ENCODE measurements around the gene STYXL2.
A peak's percentile ranks its signal among the peaks of the same experiment; 100 is the strongest.

STYXL2 gene

DNA sequence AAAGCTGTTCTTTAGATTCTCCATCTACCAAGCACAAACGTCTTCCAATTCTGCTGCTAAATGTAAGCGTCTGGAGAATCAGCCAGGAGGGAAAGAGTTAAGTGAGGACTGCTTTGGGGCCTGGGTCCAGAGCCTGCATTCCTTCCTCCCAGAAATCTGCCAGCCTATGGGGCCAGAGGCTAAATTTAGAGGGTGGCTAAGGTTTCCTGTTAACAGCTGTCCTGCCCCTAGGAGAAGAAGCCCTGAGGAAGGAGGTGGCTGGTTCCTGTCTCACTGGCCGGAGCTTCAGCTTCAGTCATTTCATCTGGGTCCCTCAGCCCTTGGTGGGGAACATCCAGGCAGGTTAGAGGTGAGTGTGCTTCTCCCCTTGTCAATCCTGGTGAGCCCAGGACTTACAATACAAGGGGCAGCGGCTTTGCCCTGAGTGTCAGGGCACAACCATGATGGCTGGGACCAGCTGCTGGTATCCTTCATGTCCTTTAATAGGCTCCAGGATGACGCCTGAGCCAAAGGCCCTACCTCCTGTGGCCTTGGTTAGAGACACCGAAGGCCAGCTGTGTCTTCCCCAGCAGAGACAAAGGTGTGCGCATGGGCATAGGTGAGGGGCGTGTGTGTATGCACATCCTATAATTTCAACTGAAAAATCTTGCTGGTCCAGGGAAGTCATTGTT lies at the start of gene STYXL2:
STYXL2 (plus strand) TSS at position 230 of the 671 bp plus-strand sequence. CDS start 775 bp downstream, outside the sequence.
- in situ Hi-C loops (cut with HindIII; ENCODE audit: low sequenced_read_pairs), result no loop called here
- TF ChIP-seq, protein P1, sequence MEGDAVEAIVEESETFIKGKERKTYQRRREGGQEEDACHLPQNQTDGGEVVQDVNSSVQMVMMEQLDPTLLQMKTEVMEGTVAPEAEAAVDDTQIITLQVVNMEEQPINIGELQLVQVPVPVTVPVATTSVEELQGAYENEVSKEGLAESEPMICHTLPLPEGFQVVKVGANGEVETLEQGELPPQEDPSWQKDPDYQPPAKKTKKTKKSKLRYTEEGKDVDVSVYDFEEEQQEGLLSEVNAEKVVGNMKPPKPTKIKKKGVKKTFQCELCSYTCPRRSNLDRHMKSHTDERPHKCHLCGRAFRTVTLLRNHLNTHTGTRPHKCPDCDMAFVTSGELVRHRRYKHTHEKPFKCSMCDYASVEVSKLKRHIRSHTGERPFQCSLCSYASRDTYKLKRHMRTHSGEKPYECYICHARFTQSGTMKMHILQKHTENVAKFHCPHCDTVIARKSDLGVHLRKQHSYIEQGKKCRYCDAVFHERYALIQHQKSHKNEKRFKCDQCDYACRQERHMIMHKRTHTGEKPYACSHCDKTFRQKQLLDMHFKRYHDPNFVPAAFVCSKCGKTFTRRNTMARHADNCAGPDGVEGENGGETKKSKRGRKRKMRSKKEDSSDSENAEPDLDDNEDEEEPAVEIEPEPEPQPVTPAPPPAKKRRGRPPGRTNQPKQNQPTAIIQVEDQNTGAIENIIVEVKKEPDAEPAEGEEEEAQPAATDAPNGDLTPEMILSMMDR (IDR thresholded peaks at IDR 0.05; ENCODE audit: low read depth, low read length), result no peak
- no peak within 1 kb of the TSS for H3K4me3 ChIP-seq (ENCODE audit: low read depth, low read length)
- no peak for DNase-seq (ENCODE audit: low read depth, low spot score)

DNA sequence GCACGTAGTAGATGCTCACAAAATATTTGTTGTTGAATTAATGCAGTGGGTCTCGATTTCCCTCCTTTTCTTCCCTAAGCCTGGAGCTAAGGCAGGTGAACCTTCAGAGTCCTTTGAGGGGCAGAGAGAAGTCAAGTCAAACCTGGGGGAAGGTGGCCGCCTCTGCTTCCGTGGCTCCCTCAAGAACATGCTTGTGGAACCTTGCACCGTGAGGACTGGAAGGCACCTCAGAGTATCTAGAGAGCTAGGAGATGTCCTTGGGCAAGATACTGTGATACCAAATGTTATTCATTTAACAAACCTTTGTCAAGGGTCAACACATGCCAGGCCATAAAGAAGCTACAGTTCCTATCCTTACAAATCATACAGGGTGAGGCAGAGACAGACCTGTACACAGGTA lies 42.0 kb upstream of the STYXL2 start:
- no peak for DNase-seq (ENCODE audit: low read depth, low spot score)
- H3K4me3 ChIP-seq (ENCODE audit: low read depth, low read length), result no peak overlapping the region
- in situ Hi-C loops (cut with HindIII; ENCODE audit: low sequenced_read_pairs), result loop anchor here (25.0 kb wide), 1 partner anchor 385 kb away; no protein-coding TSS in a partner anchor
- TF ChIP-seq, protein P1 (IDR thresholded peaks at IDR 0.05; ENCODE audit: low read depth, low read length), result no peak

DNA sequence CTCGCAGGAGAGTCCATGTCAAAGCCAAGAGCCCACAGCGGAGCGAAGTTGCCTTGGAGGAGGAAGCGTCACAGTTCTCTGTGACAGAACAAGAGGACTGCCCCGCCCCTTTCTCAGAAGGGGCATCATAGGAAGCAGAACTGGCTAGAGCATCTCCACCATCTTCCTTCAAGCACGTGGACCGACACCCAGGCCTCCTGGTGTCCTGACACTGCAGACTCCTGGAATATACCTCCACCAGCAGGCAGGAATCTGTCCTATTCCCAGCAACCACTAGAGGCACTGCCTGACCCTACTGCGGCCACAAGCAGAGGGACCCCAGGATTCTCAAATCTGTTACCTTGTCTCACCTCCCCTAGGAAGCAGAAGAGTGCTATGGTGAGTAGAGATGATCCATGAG lies 41.5 kb upstream of the STYXL2 start:
- TF ChIP-seq, protein P1 (IDR thresholded peaks at IDR 0.05; ENCODE audit: low read depth, low read length), result peak; percentile 56
- no peak overlapping the region for H3K4me3 ChIP-seq (ENCODE audit: low read depth, low read length)
- in situ Hi-C loops (cut with HindIII; ENCODE audit: low sequenced_read_pairs), result loop anchor here (25.0 kb wide), 1 partner anchor 385 kb away; no protein-coding TSS in a partner anchor
- no peak for DNase-seq (ENCODE audit: low read depth, low spot score)

DNA sequence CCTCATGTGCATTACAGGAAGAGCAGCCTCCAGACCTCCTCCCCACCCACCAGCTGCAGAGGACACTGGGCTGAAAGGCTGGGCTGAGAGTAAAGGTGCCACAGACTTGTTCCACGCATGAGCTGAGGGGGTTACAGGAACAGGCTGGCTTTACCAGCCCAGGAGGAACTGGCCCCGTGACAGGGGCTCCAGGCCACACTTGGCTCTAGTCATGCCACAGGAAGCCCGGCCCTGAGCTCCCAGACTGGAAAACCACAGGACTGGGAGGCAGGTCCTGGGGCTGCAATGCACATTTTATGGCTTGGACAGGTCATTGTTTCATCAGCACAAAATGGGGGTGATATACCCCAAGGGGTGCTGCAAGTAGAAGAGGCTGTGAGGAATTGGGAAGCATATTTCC lies 39.3 kb upstream of the STYXL2 start:
- DNase-seq (ENCODE audit: low read depth, low spot score), result no peak
- TF ChIP-seq, protein P1 (IDR thresholded peaks at IDR 0.05; ENCODE audit: low read depth, low read length), result no peak
- in situ Hi-C loops (cut with HindIII; ENCODE audit: low sequenced_read_pairs), result loop anchor here (25.0 kb wide), 1 partner anchor 383 kb away; no protein-coding TSS in a partner anchor
- no peak overlapping the region for H3K4me3 ChIP-seq (ENCODE audit: low read depth, low read length)

DNA sequence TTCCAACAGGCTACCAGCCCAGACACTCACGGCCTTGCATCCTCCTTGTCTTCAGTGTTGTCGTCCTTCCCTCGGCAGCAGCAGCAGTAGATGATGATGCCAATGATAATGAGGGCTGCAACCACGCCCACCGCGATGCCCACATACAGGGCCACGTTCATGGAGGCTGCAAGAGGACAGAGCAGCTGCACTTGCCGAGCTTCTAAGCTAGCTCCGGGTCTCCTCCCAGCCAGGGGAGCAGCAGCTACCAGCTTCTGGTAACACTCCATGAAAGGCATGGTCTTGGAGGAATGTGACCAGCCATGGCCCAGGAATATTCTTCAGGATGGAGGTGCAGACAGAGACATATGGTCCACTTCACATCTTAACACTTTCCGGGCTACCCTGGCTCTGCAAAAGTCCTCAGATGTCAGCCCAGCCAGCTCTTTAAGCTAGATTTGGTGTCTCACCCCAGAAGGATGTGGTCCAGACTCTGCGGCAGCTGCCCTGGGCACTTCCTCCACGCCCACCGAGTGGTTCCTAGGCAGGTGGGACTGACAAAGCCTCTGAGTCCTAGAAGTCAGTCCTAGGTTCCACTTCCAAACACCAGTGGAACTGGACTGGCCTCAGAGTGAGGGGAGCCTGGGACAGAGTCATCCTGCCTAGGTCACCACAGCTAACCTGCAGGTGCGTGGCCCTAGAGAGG lies 38.8 kb upstream of the STYXL2 start:
- DNase-seq (ENCODE audit: low read depth, low spot score), result no peak
- in situ Hi-C loops (cut with HindIII; ENCODE audit: low sequenced_read_pairs), result loop anchor here (25.0 kb wide), 1 partner anchor 382 kb away; no protein-coding TSS in a partner anchor
- TF ChIP-seq, protein P1 (IDR thresholded peaks at IDR 0.05; ENCODE audit: low read depth, low read length), result no peak
- H3K4me3 ChIP-seq (ENCODE audit: low read depth, low read length), result no peak overlapping the region

DNA sequence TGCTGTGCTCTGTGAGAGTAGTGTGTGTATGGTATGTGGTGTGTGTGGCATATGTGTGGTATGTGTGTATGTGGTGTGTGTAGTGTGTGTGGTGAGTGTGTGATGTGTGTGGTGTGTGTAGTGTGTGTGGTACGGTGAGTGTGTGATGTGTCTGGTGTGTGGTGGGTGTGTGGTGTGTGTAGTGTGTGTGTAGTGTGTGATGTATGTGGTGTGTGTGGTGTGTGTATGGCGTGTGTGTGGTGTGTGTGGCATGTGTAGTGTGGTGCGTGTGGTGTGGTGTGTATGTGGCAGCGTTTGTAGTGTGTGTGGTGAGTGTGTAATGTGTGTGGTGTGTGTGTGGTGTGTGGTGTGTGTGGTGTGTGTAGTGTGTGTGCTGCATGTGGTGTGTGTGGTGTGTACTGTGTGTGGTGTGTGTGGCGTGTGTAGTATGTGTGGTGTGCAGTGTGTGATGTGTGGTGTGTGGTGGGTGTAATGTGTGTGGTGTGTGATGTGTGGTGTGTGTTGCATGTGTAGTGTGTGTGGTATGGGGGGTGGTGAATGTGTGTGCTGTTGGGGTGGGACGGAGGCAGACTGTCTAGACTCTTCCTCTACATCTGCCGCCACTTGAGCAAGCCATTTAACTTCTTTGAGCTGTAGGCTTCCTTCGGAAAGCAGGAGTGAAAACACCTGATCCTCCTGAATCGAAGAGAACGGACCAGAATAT lies 37.2 kb upstream of the STYXL2 start:
- no peak for DNase-seq (ENCODE audit: low read depth, low spot score)
- no peak overlapping the region for H3K4me3 ChIP-seq (ENCODE audit: low read depth, low read length)
- in situ Hi-C loops (cut with HindIII; ENCODE audit: low sequenced_read_pairs), result loop anchor here (25.0 kb wide), 1 partner anchor 381 kb away; no protein-coding TSS in a partner anchor
- TF ChIP-seq, protein P1 (IDR thresholded peaks at IDR 0.05; ENCODE audit: low read depth, low read length), result no peak

Data from astrocyte of the spinal cord (primary cell).